ENCODE measurements around the gene VPS13D.
A peak's percentile ranks its signal among the peaks of the same experiment; 100 is the strongest.

VPS13D gene

DNA sequence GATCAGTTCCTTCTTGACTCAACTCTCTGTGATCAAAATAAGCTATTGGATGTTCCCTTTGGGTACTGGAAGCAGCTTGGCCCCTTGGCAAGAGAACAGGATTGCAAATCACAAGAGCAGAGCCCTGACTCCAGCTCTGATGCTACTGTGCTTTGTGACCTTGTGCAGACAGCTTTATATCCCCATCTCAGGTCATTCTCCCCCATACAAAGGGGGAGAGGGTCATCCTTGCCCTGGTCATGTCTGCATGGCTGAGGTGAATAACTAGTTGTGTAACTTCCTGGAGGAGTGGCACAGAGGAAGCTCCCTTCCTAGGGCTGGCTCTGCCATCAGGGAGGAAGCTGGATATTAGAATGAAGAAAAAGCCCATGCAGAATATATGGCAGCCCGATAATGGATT is 245.3 kb downstream of the VPS13D start:
- DNase-seq: no peak

DNA sequence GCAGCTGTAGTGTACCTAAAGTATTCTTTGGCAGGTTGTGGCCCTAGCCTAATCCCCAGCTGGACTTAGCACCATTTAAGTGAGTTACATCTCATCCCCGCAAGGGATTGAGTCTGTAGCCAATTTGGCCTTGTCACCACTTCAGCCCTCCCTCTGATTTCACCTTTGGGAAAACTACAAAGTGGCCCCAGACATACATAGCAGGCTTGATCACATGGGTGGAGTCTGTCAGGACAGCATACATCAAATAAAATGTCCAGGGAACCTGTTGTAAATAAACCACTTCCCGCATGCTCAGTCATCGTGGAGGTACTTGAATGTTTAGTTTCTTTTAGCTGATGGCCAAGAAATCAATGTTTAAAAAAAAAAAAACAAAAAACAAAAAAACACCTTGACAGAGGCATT is 245.7 kb downstream of the VPS13D start:
- no peak for DNase-seq

DNA sequence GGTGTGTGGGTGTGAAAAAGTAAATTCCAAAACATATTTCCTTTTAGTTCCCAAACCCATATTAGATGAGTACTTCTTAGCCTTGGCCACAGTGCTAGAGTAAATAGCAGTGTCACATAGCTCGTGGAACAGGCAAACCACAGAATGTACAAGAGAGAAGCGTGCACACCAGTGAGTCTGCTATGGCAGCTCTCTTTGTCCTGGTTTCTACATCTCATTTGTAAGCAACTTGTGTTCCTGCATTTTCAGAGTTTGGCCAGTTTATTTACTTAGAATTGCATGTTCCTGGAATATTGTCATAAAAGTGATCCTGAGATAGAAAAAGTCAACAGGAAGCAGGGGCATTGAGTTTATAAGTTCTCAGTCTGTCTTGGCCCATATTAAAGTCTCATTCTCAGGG is 246.1 kb downstream of the VPS13D start:
- no peak for DNase-seq

DNA sequence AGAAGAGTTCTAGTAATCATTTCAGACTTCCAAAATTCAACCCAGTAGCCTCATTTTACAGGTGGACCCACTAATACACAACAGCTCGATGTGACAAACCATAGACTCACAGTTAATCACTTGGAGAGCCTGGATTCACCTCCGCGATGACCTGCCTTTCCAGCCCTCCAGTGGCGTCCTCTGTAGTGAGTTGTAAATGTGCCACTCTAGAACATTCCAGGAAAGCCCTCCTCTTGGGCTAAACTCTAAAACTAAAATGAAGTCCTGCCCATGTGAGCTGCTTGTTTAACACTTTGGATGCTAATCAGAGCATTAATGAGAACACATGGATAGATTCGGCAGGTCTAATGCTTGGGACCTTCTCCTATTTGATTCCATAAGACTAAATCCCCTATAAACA is 247.5 kb downstream of the VPS13D start:
- no peak for DNase-seq

DNA sequence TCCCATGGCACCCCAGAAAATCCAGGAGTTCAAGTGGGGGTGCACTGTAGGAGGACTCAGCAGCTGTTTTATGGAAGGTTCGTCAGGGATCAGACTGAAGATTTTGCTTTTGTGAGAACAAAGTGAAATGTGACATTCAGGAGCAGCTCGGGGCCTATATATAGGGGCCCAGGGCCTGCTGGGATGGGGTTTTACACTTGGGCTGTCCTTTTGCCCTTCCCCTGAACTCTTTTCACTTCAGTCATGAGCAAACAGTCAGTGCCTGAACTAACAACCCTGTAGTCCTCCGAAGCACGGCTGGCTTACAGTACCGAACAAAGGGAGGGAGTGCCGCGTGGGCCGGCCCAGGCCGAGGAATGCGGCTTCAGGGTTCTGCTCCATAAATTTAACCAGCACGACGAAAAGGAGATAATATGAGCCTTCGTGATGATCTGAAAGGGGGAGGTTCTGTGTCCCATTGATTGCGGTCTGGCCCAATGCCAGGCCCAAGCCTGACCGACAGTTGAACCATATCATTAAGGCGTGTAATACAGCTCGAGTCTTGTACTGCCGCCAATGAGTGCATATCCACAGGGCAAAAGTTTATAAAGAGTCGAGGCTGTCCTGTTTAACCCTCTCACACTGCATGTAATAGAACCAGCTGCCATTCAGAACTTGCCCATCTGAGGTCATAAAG is 248.2 kb downstream of the VPS13D start:
- DNase-seq: peak; percentile 53

DNA sequence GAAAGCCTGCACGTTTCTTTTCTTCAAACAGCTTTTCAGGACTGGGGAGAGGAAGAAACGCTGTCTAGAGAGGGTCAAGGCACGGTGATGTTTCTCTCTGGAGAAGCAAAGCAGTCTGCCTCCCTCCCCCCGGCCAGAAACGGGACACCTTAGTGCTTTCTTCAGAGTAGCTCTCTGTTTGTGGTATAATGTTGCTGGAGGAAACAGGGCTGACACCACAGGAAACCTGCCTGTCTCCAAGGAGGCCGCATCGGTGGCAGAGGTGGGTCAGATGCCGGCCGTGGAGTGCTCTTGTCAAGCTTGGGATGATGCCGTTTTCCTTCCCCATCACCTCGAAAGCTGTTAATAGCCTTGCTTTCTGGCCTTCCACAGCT is 248.8 kb downstream of the VPS13D start:
- DNase-seq: no peak

DNA sequence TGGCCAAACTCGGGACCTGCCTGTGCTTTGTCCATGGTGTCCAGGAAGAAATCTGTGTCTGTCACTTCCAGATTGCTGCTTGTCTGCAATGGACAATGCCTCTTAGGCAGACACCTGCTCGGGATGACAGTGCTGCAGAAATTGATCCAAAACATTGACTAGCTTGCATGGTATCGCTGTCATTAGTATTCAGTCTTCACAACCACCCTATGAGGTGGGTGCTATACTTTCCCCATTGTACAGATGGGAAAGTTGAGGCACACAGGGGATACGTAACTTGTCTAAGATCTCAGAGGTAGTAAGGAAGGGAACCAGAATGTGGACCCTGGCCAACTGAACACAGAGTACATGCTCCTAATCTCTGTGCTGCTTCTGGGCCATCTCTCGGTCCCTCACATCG is 249.5 kb downstream of the VPS13D start:
- DNase-seq: no peak

DNA sequence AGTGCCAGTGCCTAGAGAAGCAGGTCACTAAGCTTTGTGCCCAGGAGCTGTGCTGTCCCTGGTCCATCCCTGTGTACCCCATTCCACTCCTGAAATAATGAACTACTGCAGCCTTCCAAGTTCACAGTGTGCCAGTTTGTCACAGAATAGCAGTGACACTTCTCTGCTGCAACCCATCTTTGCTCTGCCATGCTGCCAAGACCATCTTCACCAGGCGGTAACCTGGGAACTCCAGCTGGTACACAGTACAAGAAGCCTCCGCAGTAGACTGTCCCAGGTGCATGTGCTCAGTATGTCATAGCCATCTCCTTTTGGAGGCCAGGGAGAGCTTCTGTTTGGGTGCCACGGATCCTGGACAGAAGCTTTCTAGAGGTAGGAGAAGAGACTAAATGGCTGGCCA is 250.2 kb downstream of the VPS13D start:
- DNase-seq: no peak

DNA sequence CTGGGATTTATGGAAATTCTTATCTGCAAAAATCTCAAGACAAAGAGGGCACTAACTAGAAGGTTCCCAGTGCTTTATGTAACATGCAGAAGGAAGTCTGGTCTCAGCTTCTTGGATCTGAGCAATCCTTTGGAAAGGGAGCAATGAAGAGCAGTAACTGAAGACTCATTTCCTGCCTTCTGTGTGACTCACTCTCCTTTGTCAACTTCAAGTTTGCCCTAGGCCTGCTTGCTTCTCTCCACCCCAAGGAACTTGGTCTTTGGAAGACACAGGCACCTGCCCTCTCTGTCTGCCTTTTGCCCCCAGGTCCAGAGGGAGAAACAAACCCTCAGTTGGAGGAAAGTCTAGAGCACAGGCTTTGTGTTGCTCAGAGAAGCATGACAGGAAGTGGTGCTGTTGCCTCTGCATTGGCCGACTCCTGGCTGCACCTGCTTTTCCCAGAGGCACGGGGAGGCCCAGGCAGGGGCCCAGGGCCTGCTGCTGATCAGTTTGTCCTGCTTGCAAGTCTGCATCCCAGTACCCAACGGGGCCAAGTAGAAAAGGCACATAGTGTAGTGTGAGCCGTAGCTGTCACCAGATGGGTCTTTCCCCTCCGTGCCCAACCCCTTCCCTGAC is 251.0 kb downstream of the VPS13D start:
- no peak for DNase-seq

DNA sequence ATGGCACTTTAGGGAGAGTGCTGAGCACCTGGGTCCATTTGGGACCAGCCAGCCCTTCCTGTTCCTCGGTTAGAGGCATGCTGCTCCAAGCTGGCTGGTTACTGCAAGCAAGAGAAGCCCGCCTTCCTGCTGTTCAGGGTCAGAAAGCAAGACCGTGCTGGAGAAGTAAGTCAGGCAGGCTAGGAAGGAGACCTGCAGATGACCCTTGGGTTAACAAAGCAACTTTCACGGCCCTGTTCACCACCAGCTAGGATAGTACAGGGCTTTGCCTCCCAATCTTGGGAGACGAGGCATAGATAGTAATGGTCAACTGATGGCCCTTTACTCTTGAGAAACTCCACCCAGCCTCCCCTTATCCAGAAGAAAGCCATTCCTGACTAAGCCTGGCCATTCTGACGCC is 252.1 kb downstream of the VPS13D start:
- no peak for DNase-seq

DNA sequence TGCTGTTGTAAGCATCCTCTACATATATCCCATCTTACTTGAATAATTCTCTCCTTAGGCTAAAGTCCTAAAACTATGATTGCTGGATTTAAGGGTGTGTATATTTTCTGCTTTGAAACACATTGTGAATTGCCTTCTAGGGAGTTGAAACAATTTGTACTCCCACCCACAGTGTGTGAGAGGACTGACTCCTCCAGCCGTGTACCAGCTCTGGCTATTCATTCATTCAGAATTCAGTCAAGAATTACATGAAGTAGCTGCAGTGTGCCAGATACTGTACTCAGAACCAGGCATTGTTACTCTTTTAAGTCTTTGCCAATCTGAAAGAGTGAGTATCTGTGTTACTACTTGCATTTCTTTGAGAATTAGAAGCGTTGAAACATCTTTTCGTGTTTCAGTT is 253.2 kb downstream of the VPS13D start:
- DNase-seq: no peak

DNA sequence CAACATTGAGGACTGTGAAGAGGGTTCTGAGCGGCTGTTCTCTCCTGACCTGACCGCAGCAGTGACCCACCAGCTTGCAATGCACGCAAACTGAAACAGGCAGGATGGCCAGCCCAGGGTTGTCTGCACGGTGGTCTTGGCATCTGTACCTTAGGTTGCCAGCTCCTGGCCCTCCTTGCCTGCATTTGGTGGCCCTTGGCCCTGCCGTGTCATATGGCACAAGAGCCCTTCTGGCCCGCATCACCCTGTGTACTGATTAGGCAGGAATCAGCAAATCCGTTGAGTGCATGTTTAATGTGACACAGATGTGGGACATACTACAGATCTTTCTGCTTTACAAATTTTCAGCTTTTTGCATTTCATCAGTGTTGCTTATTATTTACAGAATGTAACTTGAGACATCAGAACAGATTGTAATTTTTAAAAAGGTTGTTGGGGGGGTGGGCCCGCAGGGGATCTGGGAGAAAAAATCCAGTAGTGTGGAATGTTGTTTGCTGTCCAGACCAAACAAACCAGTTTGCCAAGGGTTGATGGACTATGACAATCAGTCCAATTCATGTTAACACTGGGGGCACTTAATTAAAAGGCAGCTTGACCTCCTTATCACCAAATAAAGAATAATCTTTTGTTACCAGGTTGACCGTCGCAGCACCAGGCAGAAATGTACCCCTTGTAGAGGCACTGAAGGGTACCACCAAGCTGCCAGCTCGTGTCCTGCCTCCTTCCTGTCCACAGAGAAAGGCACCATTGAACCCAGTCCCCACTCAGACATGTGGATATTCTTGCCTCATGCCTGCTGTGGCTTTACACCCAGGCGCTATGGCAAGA is 255.6 kb downstream of the VPS13D start:
- DNase-seq: no peak

DNA sequence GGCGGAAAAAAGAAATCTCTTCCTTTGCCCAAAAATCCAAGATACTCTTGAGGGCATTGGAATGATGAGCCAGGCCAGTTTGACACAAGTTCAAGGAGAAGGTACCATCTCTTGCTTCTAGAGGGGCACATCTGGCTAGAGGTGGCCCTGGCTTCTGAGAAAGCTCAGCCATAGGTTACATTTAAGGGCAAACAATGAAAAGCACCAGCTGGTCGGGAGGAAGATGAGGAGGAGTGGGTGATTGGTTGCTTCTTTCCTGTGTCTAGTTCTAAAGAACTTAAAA is 256.2 kb downstream of the VPS13D start:
- DNase-seq: no peak

DNA sequence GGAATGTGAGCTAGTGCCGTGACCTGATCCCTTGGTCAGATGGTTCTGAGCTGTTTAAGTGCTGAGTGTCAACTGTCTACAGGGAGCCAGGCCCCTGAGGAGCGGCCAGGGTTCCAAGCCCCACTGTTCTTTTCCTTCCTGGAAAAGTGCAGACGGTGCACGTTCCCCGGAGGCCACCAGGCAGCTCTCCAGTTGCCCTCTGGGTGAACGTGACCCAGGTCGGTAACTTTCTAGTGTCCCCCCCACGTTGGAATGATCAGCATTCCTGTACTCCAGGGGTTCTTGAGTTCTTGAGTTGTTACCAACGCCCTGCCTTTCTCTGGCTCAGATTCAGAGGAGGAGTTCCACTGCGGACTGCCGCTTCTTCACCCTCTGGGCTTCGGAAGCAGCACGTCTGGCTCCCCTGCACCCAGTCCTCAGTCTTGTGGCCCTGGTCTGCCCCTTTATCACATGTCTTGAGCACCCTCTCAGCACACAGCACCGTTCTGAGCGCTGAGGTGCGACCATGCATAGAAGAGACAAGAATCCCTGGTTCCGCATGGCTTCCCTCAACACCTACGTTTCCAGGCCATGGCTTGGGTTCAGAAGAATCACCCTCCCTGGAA is 256.7 kb downstream of the VPS13D start:
- no peak for DNase-seq

DNA sequence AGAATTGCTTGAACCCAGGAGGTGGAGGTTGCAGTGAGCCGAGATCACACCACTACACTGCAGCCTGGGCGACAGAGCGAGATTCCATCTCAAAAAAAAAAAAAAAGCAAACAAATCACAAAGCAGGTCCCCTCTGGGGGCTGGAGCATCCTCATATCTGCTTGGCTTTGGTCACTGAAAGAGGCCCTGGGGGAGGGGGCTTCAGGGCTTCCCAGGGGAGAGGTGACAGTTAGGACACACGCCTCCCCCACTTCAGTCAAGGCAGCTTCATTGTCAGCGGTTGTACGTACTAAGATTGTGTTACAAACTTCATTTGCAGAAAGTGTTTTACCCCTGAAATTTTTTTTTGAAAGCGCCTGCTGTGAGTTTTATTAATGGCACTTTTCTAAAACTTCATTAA is 257.7 kb downstream of the VPS13D start:
- DNase-seq: no peak

DNA sequence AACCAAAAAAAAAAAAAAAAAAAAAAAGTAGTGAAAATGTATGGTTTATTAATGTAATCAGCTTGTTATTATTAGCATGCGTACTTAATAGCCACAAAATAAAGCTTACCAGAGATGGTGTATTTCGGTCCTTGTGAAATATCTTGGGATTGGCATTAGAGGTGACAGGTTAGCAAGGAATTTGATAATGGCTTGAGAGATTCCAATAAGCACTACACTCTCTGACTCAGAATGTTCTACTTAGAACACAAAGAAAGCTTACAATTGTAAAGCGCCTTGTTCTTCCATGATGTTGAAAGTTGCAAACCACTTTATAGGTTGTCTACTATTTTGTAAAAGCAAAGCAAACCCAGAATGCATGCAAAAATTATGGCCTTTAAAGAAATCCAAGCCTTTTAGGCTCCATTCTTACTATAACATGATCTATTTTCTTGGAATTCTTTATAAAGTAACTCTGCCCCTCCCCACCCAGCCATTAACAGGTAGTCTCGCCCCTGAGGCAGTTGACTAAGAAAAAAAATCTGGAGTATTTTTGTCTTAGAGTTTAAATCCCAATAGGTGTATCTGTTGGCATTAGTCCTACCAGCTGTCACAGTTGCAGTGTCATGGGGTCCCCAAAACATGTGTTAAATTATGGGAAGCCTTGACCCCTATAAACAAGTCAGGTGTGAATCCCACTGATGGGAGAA is 259.0 kb downstream of the VPS13D start:
- DNase-seq: no peak

DNA sequence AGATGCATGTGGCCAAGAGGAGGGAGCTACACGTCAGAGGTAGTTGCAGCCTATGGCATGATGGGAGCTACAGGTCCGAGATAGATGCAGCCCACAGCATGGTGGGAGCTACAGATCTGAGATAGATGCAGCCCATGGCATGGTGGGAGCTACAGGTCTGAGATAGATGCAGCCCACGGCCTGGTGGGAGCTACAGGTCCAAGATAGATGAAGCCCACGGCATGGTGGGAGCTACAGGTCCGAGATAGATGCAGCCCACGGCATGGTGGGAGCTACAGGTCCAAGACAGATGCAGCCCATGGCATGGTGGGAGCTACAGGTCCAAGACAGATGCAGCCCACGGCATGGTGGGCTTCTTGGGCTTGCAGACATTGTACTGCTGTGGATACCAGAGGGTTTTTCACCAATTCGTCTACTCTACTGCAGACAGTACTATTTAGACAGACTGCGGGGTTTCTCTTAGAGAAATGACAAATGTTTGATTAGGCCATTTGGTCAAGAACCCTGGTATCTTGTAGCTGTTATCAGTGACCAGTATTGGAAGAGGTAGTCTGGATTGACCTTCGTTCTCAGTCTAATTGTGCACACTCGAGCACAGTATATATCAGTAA is 260.8 kb downstream of the VPS13D start:
- DNase-seq: no peak

DNA sequence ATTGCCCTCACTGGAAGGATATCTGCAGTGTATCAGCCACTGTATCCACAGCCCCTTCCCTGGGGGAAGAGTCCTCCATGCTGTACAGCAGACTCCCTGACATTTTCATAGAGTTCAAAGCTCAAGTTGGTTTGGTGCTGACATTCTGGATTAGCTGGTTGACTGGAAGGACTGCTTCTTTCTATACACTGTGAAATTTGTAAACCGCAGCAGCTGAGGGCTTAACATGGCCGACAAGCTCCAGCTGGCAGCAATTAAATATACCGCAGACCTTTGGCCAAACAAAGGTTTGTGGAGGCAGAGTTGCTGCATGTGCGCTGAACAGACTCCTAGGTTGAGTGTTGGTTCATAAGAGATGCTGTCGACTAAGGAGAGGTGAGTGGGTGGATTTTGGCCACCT is 261.8 kb downstream of the VPS13D start:
- peak; percentile 20 for DNase-seq

DNA sequence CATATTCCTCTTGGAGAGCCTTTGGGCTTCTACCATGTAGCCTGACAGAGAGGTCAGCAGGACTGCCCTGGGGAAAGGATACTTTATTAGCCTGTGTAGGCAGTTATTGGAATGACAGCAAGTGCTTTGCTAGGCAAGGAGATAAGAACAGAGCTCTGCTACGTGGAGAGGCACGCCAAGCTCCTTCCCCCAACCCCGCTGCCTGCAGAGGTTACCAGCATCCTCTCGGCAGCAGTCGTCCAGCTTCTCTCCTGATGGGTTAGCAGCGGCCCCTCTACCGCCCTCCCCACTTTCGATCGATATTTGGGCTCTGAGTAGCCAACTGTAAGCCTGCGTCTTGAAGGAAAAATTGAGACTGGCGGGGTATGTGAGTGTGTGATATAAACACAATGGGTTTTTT is 265.9 kb downstream of the VPS13D start:
- no peak for DNase-seq

DNA sequence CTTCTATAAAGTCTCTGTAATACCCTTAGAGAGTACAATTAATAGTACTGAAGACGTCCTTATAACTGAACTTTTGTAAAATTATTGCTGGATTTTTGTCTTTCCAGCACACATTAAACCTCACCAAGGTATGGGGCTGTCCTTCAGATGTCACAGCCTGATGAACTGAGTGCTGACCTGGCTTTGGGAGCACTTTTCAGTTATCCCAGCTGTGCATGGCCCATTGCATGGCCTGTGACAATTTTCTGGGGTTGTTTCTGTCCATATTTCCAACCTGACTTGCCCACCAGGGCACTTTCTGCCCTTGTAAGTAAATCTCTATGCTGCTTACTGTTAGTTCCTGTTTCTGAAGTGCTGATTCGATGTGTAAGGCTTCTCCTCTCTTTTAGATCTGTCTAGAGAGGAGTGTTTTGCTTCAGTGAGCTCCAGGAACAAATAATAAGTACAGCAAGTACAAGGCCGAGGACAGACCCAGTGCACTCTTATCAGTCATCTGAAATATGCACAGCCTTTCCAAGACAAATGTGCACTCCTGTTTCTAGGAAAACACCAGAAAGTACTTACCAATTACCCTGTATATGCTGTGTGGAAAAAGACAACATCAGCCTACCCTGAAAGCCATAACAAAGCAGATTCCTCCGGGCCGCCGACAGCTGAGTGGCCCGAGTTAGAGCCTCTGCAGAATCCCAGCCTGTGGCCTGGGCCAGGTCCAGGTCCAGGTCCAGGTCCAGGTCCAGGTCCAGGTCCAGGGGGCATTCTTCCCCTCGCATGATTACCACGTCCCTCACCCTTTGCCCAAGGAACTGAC is 266.5 kb downstream of the VPS13D start:
- DNase-seq: no peak

DNA sequence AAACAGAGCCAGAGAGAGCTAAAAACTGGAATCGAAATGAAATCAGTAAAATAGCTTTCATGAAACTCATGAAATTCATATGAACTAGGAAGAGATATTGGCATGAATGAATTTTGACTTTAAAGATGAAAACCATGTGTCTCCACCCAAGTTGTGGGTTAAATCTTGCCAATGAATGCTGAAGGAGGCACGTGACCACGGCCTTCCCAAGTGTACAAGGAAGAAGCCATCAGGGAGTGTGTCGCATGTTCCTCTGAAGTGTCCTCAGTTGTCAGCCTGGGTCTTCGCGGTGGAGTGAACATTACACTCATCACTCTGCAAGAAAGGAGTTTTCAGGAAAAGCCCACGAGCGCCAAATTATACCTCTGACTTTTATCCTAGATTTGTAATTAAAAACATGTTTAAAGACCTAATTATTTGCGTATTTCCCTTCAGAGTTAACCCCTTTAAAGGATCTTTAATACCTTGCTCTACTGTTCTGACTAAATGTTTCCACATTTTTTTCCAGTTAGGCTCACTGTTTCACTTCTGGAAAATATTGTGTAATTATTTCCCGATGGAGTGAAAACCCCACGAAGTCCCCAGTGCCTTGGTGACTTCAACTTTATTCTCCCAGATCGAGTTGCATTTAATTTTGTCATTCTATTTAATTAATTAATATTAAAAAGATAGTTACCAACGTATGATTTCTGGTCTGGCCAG is 269.9 kb downstream of the VPS13D start:
- no peak for DNase-seq

DNA sequence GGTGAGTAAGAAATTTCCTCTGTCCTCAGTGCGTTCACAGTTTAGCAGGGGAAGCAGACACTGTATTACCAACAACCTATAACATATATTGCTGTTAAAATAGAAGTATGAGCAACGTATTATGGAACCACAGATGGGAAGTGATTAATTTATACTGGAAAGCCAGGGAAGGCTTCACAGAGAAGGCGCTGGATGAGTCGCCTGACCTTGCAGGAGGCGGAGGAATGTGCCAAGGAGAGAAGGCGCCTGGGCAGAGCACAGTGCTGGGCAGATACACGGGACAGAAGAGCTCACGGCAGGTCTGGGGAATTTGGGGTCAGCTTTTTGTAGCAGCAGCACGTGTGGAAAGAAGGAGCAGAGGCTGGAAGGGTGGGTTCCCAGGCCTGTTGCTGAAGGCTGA is 271.8 kb downstream of the VPS13D start:
- DNase-seq: no peak

Measured in NCI-H526 treated with DMSO at 0.1 percent for 48 hours (cell line).